Fibroblast of the aortic adventitia (primary cell): ENCODE results near the gene SLC39A13. TPM values are rescaled to one million over a fixed set of nuclear protein-coding genes. Genes with fewer than 3 reads are reported as not detected.

Experiments
- DNase-seq: peaks from one replicate; pipeline ENCODE4 v3.0.0-alpha.2; 2010; ENCODE audit warnings: low read depth
- H3K4me3 ChIP-seq: 2 replicates; pipeline ENCODE4 v1.5.1; 2011; ENCODE audit warnings: low read depth, mild to moderate bottlenecking, control low read depth, low read length, moderate library complexity
- total RNA-seq: library from RNA; depleted of rRNA; stranded (reverse); fragments of >200 nt; gene quantifications from 2 replicates; pipeline ENCODE4 v1.2.3, GENCODE V29; 2012; ENCODE audit warnings: low replicate concordance
- TF ChIP-seq, protein P1 (sequence below): IDR thresholded peaks from 2 replicates; pipeline ENCODE4 v1.5.1; 2011; ENCODE audit warnings: mild to moderate bottlenecking, low read length, control low read depth, inconsistent platforms; ENCODE audit not compliant: insufficient read depth

The SLC39A13 gene
- total RNA-seq, 1 donor = 47.5 TPM

DNA sequence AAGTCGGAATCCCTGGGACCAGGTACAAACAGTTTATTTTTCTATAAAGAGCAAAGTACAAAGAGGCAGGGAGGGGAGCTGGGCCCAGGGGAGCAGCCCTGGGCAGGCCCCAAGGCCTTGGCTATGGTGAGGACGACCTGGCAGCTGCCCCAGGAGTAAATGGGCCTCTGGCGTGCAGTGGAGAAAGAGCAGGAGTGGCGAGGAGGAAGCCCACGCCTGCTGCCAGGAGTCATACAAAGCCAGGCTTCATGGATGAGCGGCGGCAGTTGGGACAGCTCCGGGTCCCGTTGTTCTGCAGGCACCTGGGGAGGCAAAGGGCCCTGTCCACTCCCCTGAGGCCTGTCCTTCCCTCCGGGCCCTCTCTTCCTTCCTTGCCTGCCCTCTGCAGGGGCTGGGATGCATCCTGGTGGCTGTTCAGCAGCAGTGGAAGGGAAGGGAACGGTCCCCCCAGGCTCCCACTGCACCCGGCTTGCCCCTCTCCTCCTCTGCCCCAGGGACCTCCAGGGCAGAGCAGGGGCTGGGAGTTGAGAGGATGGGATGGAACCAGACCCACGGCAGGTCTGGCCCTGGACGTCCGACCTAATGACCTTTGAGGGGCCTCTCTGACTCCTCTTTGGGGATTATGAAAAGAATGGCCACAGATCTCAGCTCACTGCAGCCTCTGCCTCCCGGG lies 29.5 kb downstream of the SLC39A13 start:
- peak; percentile 60 for DNase-seq
- TF ChIP-seq, protein P1, sequence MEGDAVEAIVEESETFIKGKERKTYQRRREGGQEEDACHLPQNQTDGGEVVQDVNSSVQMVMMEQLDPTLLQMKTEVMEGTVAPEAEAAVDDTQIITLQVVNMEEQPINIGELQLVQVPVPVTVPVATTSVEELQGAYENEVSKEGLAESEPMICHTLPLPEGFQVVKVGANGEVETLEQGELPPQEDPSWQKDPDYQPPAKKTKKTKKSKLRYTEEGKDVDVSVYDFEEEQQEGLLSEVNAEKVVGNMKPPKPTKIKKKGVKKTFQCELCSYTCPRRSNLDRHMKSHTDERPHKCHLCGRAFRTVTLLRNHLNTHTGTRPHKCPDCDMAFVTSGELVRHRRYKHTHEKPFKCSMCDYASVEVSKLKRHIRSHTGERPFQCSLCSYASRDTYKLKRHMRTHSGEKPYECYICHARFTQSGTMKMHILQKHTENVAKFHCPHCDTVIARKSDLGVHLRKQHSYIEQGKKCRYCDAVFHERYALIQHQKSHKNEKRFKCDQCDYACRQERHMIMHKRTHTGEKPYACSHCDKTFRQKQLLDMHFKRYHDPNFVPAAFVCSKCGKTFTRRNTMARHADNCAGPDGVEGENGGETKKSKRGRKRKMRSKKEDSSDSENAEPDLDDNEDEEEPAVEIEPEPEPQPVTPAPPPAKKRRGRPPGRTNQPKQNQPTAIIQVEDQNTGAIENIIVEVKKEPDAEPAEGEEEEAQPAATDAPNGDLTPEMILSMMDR = no peak
- H3K4me3 ChIP-seq = no peak overlapping the region

DNA sequence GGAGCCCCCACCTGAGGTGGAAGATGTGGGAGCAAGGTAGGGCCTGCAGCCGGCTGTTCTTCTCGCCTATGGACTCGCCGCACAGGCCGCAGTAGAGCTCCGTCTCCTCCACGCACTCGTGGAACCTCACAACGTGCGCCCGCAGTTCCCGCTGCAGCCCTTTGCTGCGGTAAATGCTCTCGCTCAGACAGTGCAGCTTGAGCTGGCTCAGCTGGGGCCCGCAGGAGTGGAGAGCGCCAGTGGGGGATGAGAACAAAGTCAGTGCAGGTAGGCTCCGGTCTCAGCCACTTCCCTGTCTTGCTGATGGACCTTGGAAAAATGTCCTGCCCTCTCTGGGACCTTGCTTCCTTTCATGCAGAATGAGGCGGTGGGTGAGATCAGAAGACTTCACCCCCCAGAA lies 30.3 kb downstream of the SLC39A13 start:
- TF ChIP-seq, protein P1 = no peak
- DNase-seq = no peak
- no peak overlapping the region for H3K4me3 ChIP-seq

DNA sequence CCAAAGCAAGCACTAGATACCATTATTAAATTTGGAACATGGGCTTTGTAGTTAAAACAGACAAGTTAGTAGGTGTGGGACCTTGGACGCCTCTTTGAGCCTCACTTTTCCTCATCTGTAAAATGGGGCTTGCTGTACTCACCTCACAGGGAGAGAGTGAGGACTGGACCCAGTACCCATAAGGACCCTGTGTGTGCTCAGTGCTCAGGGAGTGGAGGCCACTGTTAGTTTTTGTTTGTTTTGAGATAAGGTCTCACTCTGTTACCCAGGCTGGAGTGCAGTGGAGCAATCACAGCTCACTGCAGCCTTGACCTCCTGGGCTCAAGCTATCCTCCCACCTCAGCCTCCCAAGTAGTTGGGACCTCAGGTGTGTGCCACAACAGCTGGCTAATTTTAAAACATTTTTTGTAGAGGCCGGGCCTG lies 31.7 kb downstream of the SLC39A13 start:
- TF ChIP-seq, protein P1 = no peak
- no peak overlapping the region for H3K4me3 ChIP-seq
- DNase-seq = no peak

DNA sequence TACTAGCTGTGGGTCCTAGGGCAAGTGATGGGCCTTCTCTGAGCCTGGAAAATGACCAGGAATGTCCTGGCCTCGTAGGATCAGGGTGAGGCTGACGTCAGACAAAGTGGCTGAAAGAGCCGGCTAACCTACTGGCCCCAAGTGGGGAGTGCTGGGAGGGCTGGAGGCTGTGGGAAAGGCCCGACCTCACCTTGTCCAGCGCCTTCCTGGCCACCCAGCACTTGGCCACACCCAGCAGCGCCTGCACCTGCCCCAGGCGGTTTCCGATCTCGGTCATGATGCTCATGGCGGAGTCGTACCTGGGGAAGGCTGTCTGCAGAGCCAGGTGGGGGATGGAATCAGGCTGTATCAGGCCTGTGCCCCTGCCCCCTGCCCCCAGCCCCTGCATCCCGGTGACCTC lies 33.0 kb downstream of the SLC39A13 start:
- H3K4me3 ChIP-seq = no peak overlapping the region
- TF ChIP-seq, protein P1 = no peak
- DNase-seq = no peak

DNA sequence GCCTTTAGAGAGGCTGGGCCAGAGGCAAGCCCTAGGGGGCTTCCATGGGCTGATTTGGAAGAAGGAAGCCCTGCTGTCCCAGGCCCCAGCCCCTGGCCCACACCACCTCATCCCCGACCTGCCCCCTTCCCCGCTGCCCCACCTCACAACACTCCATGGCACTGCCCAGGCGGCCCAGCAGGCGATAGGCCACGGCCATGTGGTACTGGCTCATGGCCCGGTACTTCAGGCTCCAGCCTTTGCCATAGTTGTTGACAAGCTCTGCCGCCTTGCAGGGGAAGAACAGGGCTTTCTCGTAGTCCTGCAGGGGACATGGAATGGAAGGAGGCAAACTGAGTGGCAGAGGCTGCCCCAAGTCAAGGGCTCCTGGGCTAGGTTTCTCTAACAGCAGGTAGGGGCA lies 34.1 kb downstream of the SLC39A13 start:
- no peak overlapping the region for H3K4me3 ChIP-seq
- TF ChIP-seq, protein P1 = no peak
- no peak for DNase-seq

DNA sequence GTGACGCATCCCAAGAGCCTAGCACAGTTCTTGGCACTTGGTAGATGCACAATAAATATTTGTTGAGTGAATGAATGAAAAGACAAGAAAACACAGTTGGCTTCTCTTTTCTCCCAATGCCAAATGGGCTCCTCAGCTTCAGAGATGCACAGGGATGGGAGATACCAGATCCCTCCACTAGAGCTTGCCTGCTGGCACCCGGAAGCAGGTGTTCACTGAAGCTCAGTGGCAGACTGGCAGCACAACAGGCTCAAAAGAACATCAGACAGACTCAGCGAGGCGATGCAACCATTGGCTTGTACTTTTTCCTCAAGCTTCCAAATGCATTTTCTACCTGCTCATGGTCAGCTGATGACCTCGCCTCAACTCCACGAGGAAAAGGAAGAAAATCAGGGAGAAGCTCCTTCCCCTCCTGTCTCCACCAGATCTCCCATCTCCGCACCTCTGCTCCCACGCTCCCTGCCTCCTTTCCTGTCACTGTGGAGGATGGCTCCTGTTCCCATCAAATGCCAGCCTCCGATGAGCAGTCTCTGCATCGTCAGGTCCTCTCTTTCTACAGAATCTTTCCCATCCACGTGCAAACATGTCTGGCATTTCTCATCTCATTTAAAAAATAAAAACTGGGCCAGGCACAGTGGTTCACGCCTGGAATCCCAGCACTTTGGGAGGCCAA lies 34.8 kb downstream of the SLC39A13 start:
- TF ChIP-seq, protein P1 = peak; percentile 9
- no peak for DNase-seq
- no peak overlapping the region for H3K4me3 ChIP-seq
